T47D (cell line): ENCODE results near the gene SRP9.
A peak's percentile ranks its signal among the peaks of the same experiment; 100 is the strongest.

Source experiments
- DNase-seq, 2 experiments: peaks; one replicate each; pipeline versions ENCODE4 v3.0.0 to v3.0.0-alpha.2; 2011 to 2012; ENCODE audit warnings: low read depth in 1 of 2, low spot score in 1 of 2
- JUND ChIP-seq: IDR thresholded peaks from 2 replicates; pipeline ENCODE4 v1.6.1; 2012; ENCODE audit warnings: low read depth
- in situ Hi-C: cut with HindIII; loops from 2 replicates; pipeline ENCODE4 v1.10.0; 2016; ENCODE audit warnings: low sequenced_read_pairs, low pct_unique_long_range_greater_than_20kb

Gene SRP9, protein sequence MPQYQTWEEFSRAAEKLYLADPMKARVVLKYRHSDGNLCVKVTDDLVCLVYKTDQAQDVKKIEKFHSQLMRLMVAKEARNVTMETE

DNA sequence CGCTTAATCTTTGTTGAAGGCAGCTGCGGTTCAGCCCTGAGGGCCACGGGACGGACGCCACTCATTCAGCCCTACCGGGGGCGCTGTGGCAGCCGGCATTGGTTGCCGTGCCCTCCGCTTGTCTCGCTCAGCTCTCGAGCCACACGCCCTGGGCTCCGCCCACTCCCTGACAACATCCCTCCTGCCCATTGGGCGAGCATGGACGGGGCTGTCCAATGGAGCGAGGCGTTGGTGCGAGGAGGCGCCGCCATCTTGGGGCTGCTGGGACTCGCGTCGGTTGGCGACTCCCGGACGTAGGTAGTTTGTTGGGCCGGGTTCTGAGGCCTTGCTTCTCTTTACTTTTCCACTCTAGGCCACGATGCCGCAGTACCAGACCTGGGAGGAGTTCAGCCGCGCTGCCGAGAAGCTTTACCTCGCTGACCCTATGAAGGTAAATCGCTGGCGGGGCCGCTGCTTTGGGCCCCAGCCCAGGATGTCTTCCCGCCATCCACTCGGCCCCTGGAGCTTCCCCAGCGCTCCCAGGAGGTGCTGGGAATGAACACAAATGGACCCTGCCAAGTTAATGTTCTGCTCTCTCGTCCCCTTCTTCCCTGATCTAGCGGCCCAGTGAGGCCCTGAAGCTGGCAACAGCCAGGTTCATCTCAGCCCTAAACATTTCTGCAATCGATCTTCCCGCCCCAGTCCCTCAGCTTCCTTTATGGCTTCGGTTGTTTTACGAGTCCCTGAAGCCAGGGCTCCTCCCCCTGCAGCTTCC lies at the start of gene SRP9:
Gene SRP9 (plus strand): TSS at position 244 of the 754 bp plus-strand sequence. CDS start 115 bp downstream, at position 359.
- in situ Hi-C loops, result no loop called here
- peak; percentile 73 to 100 for DNase-seq
- no peak for TF ChIP-seq JUND

DNA sequence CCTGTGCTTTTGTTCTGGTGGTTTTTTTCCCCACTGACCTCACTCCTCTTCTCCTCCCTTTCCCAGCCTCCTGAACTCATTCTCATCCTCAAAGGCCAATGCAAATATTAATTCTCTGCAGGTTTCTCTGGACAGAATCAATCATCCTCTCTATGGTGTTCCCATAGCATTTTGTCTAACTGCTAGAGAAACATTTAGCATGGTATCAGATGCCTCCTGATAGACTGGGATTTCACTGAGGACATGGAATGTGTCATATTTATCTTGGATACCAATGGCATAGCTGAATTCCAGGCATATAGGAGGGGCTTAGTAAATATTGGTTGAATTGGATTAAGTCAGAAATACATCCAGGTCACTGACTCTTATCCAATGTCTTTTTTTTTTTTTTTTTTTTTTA lies 46.1 kb upstream of the SRP9 start:
- in situ Hi-C loops, result no loop called here
- DNase-seq, result no peak
- no peak for TF ChIP-seq JUND

DNA sequence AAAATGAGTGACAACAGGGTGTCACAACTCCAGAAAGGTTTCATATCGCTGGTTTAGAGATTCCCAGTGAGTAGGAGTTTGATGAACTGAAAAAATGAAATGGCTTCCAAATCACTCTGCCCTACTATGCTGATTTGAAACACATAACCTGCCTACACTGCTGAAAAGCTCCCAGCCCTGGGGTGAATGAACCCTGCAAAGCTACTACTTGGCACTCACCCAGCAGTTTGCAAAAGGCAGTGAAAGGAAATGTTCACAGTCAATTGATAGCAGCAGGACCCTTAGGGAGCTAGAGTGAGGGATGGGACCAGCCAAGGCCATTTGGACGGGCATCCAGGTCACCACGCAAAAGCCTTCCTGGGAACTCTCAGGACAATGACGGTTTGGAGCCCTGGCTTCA lies 44.4 kb upstream of the SRP9 start:
- DNase-seq, result no peak
- TF ChIP-seq JUND, result no peak
- in situ Hi-C loops, result no loop called here

DNA sequence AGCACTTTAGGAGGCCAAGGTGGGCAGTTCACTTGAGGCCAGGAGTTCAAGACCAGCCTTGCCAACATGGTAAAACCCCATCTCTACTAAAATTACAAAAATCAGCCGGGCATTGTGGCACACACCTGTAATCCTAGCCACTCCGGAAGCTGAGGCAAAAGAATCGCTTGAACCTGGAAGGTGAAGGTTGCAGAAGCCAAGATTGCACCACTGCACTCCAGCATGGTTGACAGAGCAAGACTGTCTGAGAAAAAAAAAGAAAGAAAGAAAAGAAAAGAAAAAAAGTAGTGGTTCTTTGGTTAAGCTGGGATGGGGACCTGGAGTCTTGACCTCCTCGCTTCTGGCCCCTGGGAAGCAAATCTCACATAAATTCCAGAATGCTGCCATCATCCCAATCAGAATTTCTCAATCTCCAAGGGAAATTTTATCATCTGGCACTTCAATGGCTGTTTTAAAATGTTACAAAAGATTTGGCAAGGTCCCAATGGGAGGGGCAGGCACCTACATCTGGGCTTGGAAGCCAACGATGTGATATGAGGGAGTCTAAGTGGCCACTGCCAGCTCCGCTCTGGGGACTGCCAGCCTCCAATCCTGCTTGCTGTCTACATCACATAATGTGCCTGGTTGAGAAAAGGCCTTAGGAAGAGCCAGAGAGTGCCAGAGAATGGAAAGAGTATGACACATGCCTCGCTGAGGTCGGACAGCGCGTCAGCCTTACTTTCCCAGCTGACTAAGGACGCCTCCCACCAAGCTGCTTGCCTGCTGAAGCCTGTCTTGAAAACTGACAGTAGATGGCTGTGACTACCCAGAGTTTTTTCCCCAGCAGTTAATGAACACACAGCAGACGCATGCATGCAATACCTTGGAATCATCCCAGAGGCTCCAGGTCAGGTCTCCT lies 42.1 kb upstream of the SRP9 start:
- DNase-seq, result no peak
- no peak for TF ChIP-seq JUND
- in situ Hi-C loops, result no loop called here

DNA sequence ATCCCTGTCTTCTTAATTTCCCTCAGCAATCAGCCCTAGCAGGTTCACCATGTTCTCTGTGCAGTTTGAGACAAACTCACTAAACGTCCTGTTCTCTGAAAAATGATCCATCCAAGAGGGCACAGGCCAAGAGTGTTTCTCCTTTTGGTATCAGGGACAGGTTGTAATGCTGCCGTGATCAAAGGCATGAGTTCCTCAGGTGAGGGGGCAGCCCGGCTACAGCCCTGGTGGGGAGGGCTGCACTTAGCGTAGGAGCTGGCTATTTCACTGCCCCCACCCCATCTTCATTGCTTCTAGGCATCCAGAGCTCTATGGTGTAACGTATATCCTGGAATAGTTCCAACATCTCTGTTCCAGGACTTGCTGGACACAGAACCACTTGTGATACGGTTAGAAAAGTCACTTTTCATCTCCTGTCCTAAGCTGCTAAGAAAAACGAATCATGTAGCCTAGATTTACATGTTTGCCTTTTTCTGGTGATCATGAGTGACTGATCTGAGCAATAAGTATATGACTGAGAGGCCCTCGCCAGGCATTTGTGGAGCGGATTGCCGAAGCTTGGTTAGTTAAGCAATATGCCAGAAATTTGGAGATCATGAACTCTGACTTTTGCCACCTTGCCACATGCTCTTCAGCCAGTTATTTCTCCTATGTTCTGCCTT lies 41.1 kb upstream of the SRP9 start:
- in situ Hi-C loops, result no loop called here
- DNase-seq, result no peak
- no peak for TF ChIP-seq JUND

DNA sequence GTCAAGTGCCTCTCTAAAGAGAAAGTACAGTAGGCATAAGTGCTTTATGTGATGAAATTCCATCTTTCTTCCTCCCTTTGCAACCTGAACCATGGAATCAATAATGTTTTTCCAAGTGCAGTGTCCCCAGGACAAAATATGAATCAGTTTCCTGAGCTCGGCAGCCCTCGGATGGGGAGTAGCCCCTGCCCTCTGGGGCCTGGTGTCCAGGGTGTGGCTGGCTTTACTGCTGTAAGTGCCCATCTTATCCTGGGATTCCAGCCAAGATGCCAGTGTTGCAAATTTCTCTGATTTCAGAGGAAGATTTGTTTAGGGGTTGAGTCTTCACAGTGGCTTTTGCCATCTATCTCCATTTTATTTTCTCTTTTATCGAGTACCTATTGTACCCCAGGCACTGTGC lies 40.5 kb upstream of the SRP9 start:
- no peak for DNase-seq
- no peak for TF ChIP-seq JUND

DNA sequence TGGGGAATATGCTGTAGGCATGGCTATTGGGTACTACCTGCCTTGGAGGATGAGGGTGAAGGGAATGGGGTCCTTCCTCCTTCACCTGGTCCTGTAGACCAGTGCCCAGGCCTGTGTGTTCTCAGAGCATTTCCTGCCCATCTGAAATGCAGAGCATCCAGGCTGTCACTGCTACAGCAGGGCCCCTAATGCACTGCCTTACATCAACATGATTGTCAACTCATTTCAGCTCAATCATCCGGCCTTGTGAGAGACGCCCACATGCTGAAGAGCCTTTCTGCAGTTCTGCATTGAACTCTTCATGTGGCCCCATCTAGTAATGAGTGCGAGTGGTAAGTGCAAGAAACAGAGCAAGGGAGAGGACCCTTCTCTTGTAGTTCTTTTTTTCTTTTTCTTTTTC lies 39.8 kb upstream of the SRP9 start:
- in situ Hi-C loops, result no loop called here
- TF ChIP-seq JUND, result no peak
- no peak for DNase-seq

More for the DNA sequence above, 40.5 kb upstream of the SRP9 start:
- in situ Hi-C loops, result no loop called here

DNA sequence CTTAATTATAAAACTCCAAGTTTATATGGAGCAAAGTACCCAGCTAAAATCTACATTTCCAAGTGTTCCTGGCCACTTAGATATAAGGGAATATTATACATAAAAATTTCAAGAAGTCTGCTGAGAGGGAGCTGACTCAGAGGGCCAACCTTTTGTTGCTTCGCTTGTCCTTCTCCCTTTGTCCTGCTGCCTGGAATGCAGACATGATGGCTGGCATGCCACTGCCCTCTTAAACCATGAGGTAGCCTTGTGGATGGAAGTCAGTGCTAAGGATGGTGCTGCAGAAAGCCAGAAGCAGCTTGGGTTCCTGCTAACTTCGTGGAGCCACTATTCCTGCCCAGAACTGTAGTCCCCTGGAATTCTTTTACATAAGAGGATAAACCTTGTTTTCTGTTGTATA lies 38.9 kb upstream of the SRP9 start:
- no peak for TF ChIP-seq JUND
- no peak for DNase-seq
- in situ Hi-C loops, result no loop called here

DNA sequence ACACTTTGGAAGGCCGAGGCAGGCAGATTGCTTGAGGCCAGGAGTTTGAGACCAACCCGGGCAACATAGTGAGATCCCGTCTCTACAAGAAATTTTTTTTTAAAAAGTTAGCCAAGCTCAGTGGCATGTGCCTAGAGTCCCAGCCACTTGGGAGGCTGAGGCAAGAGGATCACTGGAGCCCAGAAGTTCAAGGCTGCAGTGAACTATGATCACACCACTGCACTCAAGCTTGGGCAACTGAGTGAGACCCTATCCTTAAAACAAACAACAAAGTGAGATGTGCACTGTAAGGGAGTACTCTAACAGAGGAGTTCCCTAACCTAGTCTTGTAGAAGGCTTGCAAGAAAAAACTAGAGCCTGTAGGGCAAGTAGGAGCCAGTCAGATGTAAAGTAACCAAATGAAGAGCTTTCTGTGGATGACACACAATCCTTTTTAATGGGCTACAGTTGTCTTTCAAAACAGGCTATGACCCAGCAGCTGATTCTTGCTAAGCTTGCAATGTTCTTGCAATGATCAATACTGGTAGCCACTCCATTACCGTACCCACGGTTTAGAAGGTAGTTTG lies 38.0 kb upstream of the SRP9 start:
- in situ Hi-C loops, result no loop called here
- no peak for TF ChIP-seq JUND
- no peak for DNase-seq

DNA sequence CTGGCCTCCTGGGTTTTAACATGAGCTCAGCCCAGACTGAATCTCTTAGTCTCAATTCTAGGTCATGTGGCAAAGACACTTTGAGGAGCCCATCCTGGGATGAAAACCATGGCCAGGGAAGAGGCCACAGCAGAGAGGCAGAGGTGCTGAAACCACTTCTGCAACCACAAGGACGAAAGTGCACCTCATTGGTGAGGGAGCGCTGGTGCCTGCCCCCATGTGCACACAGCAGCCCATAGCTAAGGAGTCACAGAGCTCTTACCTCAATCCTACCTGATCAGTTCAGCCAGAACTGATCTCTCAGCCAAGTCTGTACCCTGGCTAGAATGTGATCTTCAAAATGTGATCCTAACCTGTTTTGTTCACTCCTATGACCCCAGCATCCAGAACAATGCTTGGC lies 32.9 kb upstream of the SRP9 start:
- in situ Hi-C loops, result no loop called here
- DNase-seq, result no peak
- TF ChIP-seq JUND, result no peak

DNA sequence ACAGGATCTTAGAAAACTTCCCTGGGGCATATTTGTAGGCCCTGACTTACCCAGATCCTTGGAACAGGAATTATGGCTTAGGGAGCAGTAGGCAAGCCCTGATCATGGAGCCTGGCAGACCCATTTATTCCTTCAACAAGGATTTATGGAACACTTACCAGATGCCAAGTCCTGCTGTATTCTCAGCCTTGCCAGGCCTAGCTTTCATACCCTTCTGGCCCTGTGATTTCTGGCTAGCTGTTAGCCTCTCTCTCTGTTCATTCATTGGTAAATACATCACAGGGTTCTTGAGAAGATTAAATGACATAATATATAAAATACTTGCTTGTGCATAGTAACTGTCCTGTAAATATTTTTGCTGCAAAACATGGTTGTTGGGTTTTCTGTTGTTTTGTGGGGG lies 32.4 kb upstream of the SRP9 start:
- in situ Hi-C loops, result no loop called here
- no peak for DNase-seq
- TF ChIP-seq JUND, result no peak

DNA sequence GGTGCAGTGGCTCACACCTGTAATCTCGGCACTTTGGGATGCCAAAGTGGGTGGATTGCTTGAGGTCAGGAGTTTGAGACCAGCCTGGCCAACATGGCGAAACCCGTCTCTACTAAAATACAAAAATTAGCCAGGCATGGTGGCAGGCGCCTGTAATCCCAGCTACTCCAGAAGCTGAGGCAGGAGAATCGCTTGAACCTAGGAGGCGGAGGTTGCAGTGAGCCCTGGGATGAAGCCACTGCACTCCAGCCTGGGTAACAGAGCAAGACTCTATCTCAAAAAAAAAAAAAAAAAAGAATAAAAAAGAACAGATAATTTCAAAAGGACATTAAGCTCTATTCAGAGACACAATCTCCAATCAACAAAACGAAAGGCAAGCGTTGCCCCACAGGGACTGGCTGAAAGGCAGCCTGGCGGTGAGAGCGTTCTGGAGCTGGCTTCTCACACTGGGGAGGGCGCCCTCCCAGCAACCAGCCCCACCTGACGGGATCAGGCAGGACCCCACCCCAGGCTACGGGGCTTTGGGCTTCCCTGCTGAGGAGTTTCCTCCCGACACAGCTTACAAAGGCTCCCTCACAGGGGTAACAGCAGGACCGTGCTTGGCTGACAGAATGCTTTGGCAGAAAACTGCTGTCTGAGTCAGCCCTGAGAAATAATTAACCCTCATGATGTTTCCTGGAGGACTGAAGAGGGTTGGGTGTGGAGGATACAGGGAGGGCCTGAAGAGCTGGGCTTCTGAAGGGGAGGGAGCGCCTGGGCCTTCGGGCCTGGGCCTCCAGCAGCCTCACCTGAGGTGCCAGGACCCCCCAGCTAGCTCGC lies 31.1 kb upstream of the SRP9 start:
- TF ChIP-seq JUND, result no peak
- in situ Hi-C loops, result no loop called here
- no peak for DNase-seq
